Gastrocnemius medialis (tissue), 4 donors: ENCODE results near the gene KCNC3. TPM values are rescaled to one million over a fixed set of nuclear protein-coding genes. Genes with fewer than 3 reads are reported as not detected.

ENCODE experiments used
- ATAC-seq, 2 donors: fragments of 150-250 bp; one replicate each; pipeline ENCODE4 v1.9.1; 2016
- DNase-seq, 2 donors: peaks; one replicate each; pipeline ENCODE4 v3.0.0-alpha.2; 2019
- H3K27ac ChIP-seq, 4 donors: fragments of 200-600 bp; sonication (generic); 1 replicate in 1 of 4; 2 replicates in 3 of 4; pipeline ENCODE4 v1.5.1; 2016 to 2018; ENCODE audit warnings: mild to moderate bottlenecking in 2 of 4, moderate library complexity in 1 of 4
- H3K27me3 ChIP-seq, 3 donors: fragments of 200-600 bp; sonication (generic) in 2 of 3; 1 replicate in 1 of 3; 2 replicates in 2 of 3; pipeline versions ENCODE4 v1.5.1 to v1.6.0; 2016 to 2019; ENCODE audit warnings: mild to moderate bottlenecking in 1 of 3, moderate library complexity in 1 of 3
- H3K36me3 ChIP-seq, 2 donors: fragments of 200-600 bp; sonication (generic) in 1 of 2; one replicate each; pipeline ENCODE4 v1.5.1; 2017 to 2018
- H3K4me1 ChIP-seq, 2 donors: fragments of 200-600 bp; sonication (generic) in 1 of 2; one replicate each; pipeline ENCODE4 v1.5.1; 2016 to 2017; ENCODE audit warnings: mild to moderate bottlenecking in 2 of 2
- H3K4me3 ChIP-seq, 4 donors: fragments of 200-600 bp; sonication (generic) in 3 of 4; 1 replicate in 1 of 4; 2 replicates in 3 of 4; pipeline ENCODE4 v1.5.1; 2016 to 2019; ENCODE audit warnings: mild to moderate bottlenecking in 2 of 4
- H3K9me3 ChIP-seq, 3 donors: fragments of 200-600 bp; sonication (generic) in 2 of 3; 1 replicate in 1 of 3; 2 replicates in 2 of 3; pipeline ENCODE4 v1.5.1; 2016 to 2019
- POLR2A ChIP-seq, 2 donors: fragments of 450-650 bp; IDR thresholded peaks; one replicate each; pipeline ENCODE4 v1.6.1; 2017; ENCODE audit warnings: antibody characterized with exemption in 2 of 2, mild to moderate bottlenecking in 2 of 2, moderate library complexity in 2 of 2
- in situ Hi-C, 4 donors: fragments of 200-750 bp; cut with MboI; loops; one replicate each; pipeline versions ENCODE4 v1.15.0 to v1.8.0; 2017; ENCODE audit warnings: low sequenced_read_pairs in 4 of 4
- intact Hi-C: fragments of 100-400 bp; cut with DNase I; formaldehyde crosslinking; loops from one replicate; pipeline ENCODE4 v1.15.1; 2023; ENCODE audit warnings: low total_unique reads
- total RNA-seq, 4 donors: library from RNA; depleted of rRNA; stranded (reverse); fragments of >200 nt; gene quantifications; one replicate each; pipeline versions ENCODE4 v1.1.0 to v1.2.3, GENCODE V29; 2016
- TF ChIP-seq, protein P1 (sequence below), 5 experiments: fragments of 450-650 bp in 3 of 5; fragments of 200-600 bp in 2 of 5; sonication (generic) in 2 of 5; IDR thresholded peaks in 4 of 5; conservative IDR thresholded peaks in 1 of 5; 1 replicate in 4 of 5; 2 replicates in 1 of 5; pipeline ENCODE4 v1.5.1; 2016 to 2019; ENCODE audit warnings: antibody characterized with exemption in 5 of 5, mild to moderate bottlenecking in 3 of 5, moderate library complexity in 3 of 5

Gene KCNC3
- total RNA-seq, 4 donors from 2014 or later: 0.25 to 1.4 (median 0.53) TPM

- in situ Hi-C loops (no loop called here), intact Hi-C loops (no loop called here)
- ATAC-seq: no peak
These were observed 39.2 kb downstream of the KCNC3 start for GRCh38 chr19:50290011-50290410.

GRCh38 chr19:50288954-50289353 lies 40.2 kb downstream of the KCNC3 start:
- intact Hi-C loops (no loop called here), in situ Hi-C loops (no loop called here)
- Histone ChIP-seq H3K9me3 (peaks cover 0 to 7% (median 0%) of the 10 kb centered on the region in 3 donors), H3K36me3 (peaks cover 3 to 98% of the 10 kb centered on the region in 2 donors), H3K27me3 (no peaks in the 10 kb centered on the region), H3K27ac (no peak overlapping the region), H3K4me1 (no peaks in the 10 kb centered on the region), H3K4me3 (no peak overlapping the region)
- ATAC-seq: no peak
- no peak for DNase-seq
- TF ChIP-seq POLR2A (IDR thresholded peaks at IDR 0.05): no peak
- TF ChIP-seq, protein P1, sequence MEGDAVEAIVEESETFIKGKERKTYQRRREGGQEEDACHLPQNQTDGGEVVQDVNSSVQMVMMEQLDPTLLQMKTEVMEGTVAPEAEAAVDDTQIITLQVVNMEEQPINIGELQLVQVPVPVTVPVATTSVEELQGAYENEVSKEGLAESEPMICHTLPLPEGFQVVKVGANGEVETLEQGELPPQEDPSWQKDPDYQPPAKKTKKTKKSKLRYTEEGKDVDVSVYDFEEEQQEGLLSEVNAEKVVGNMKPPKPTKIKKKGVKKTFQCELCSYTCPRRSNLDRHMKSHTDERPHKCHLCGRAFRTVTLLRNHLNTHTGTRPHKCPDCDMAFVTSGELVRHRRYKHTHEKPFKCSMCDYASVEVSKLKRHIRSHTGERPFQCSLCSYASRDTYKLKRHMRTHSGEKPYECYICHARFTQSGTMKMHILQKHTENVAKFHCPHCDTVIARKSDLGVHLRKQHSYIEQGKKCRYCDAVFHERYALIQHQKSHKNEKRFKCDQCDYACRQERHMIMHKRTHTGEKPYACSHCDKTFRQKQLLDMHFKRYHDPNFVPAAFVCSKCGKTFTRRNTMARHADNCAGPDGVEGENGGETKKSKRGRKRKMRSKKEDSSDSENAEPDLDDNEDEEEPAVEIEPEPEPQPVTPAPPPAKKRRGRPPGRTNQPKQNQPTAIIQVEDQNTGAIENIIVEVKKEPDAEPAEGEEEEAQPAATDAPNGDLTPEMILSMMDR (IDR thresholded peaks at IDR 0.05 in 4 of 5, conservative IDR thresholded peaks at IDR 0.05 in 1 of 5): no peak

More at GRCh38 chr19:50290011-50290410, 39.2 kb downstream of the KCNC3 start:
- peaks cover 3 to 91% of the 10 kb centered on the region in 2 donors for H3K36me3 ChIP-seq
- peaks cover 0 to 6% (median 0%) of the 10 kb centered on the region in 3 donors for H3K9me3 ChIP-seq
- H3K27ac ChIP-seq: no peak overlapping the region
- no peak for DNase-seq
- no peak overlapping the region for H3K4me3 ChIP-seq
- no peaks in the 10 kb centered on the region for H3K4me1 ChIP-seq
- TF ChIP-seq POLR2A (IDR thresholded peaks at IDR 0.05): no peak
- TF ChIP-seq, protein P1 (IDR thresholded peaks at IDR 0.05 in 4 of 5, conservative IDR thresholded peaks at IDR 0.05 in 1 of 5): no peak
- no peaks in the 10 kb centered on the region for H3K27me3 ChIP-seq

GRCh38 chr19:50287331-50287730 lies 41.8 kb downstream of the KCNC3 start:
- intact Hi-C loops: no loop called here

GRCh38 chr19:50286443-50286842 lies 42.7 kb downstream of the KCNC3 start:
- Histone ChIP-seq H3K27ac (no peak overlapping the region), H3K4me1 (no peaks in the 10 kb centered on the region), H3K36me3 (peaks cover 3 to 99% of the 10 kb centered on the region in 2 donors), H3K9me3 (peaks cover 0 to 7% (median 0%) of the 10 kb centered on the region in 3 donors), H3K27me3 (no peaks in the 10 kb centered on the region), H3K4me3 (no peak overlapping the region)
- in situ Hi-C loops (no loop called here), intact Hi-C loops (no loop called here)
- DNase-seq (no peak), ATAC-seq (no peak)
- TF ChIP-seq, protein P1 (IDR thresholded peaks at IDR 0.05 in 4 of 5, conservative IDR thresholded peaks at IDR 0.05 in 1 of 5): no peak
- no peak for TF ChIP-seq POLR2A (IDR thresholded peaks at IDR 0.05)

More at GRCh38 chr19:50287331-50287730, 41.8 kb downstream of the KCNC3 start:
- Histone ChIP-seq H3K4me1 (no peaks in the 10 kb centered on the region), H3K36me3 (peaks cover 3 to 99% of the 10 kb centered on the region in 2 donors), H3K9me3 (peaks cover 0 to 7% (median 0%) of the 10 kb centered on the region in 3 donors), H3K4me3 (no peak overlapping the region), H3K27ac (no peak overlapping the region), H3K27me3 (no peaks in the 10 kb centered on the region)
- TF ChIP-seq, protein P1 (IDR thresholded peaks at IDR 0.05 in 4 of 5, conservative IDR thresholded peaks at IDR 0.05 in 1 of 5): no peak
- TF ChIP-seq POLR2A (IDR thresholded peaks at IDR 0.05): no peak
- DNase-seq (no peak), ATAC-seq (no peak)
- in situ Hi-C loops: no loop called here

- H3K9me3 ChIP-seq: peaks cover 0 to 7% (median 0%) of the 10 kb centered on the region in 3 donors
- DNase-seq: no peak
- no peaks in the 10 kb centered on the region for H3K4me1 ChIP-seq
- H3K4me3 ChIP-seq: no peak overlapping the region
- ATAC-seq: no peak
- TF ChIP-seq, protein P1 (IDR thresholded peaks at IDR 0.05 in 4 of 5, conservative IDR thresholded peaks at IDR 0.05 in 1 of 5): no peak
- TF ChIP-seq POLR2A (IDR thresholded peaks at IDR 0.05): no peak
- peaks cover 3 to 99% of the 10 kb centered on the region in 2 donors for H3K36me3 ChIP-seq
- H3K27ac ChIP-seq: no peak overlapping the region
- intact Hi-C loops: no loop called here
- in situ Hi-C loops: no loop called here
- H3K27me3 ChIP-seq: no peaks in the 10 kb centered on the region
These were observed 43.3 kb downstream of the KCNC3 start for GRCh38 chr19:50285833-50286232.
